NOMO-1 (cell line): Measurements from ENCODE around the gene ZNF202.
"Not testable (repeated sequence)": the region's sequence is repeated elsewhere in the genome, so short reads cannot be mapped to it uniquely, and the experiment has no call there.

Experiments
- DNase-seq, 2 experiments: peaks; one replicate each; lab custom pipeline; 2025; ENCODE audit not compliant: unreplicated experiment in 2 of 2; lab: John Stamatoyannopoulos, UW

Gene ZNF202

DNA sequence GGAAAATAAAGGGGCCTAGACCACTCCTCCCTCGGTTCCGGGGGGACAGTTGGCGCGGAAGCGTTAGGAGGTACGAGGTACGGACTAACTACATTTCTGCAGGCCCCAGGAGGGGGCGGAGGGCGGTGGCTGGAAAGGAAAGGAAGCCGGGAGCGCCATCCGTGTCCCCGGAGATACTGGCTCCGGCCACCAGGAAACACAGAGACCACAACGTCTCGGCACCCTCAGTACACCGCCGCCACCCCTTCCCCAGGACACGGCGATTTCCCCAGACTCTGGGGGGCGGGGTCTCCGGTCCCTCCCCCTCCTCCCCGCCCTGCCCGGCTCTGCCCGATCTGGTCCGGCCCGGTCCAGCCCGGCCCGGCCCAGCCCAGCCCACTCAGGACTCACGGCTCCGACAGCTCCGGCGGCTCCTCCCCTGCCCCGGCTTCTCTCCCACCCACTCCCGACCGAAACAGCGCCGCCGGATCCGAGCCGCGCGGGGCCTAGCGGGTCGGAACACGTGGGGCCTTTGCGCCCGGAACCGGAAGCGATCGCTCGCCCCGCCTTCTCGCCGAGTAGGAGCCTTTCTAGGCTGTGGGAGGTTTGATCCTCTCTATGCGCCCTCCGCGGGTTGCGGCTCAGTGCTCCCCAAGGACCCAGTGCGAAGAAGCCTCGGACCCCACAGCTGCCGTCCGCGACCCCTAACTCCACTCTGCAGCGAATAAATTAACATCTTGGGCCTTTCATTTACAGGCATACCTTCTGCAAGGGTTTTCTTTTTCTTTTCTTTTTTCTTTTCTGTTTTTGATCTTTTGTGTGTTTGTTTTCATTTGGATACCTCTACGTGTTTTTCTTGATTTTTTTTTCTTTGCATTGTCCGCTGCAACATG, at the start of gene ZNF202:
Gene ZNF202, minus strand, starts transcription at position 502 of the 872 bp plus-strand sequence. CDS start 10,772 bp downstream, outside the sequence.
- peak; percentile 78 to 90 for DNase-seq

DNA sequence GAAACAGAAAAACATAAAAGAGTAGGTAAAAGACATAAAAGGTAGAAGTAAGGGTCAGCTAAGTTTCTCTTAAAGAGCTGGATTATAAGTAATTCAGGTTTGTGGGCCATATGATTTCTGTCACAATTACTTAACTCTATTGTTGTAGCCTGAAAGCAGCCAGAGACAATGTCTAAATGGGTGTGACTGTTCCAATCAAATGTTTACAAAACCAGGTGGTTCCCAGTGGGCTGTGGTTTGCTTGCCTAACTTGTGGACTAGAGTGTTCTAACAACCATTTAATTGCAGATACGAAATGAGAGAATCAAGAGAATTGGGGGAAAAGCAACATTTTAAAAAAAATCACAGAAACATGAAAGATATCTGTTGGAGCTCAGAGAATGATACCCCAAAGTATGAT, 42.1 kb upstream of the ZNF202 start:
- DNase-seq, result no peak

DNA sequence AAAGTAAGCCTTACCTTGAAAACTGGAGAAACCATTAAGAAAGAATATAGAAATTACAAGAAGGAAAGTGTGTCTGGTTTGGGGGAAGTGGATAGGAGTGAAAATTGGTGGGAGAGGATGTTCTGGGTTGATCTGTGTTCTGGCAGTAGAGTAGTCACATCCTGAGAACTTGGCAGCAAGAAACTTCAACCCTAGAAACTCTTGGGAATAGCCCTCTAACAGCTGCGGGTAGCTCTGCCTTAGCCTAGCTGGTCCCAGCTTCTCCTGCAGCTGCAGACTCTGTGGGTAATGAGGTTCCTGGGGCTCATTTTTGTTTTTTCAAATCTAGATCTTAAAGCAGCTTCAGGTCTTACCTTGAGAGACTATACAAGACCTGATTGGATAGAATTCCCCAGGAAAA, 37.1 kb upstream of the ZNF202 start:
- DNase-seq, result no peak

DNA sequence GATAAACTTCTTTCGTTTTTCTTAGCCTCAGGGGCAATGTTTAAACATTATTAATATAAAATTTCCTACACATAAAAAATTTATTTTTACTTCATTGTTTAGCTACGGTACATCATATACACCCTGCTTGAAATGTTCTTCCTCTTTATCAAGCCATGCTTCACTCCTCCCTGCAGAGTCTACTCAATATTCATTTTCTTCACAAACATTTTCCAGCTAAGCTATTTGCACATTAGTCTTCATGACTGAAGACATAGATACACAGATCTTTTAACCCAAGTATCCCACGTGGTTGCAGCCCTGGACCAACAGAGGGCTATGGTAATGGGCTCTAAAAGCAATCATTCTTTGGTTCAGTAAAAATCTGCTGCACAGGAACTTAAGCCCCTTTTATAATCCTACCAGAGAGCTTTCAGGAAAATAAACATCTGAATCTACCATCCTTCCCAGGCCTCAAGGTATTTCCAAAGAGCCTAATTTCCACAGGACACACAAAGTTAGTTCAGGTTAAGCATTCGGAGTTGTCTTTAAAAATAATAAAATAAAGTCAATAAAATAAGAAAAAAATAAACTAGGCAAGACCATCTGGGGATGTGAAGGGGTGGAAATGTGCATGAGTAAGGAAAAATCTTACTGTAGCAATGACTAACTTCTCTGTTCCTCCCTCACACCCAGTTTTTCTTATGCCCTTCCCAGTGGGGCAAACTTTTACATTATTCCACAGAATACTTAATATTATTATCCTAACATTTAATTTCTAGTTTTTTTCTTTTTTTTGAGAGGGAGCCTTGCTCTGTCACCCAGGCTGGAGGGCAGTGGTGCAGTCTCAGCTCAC, 34.5 kb upstream of the ZNF202 start:
- no peak for DNase-seq

DNA sequence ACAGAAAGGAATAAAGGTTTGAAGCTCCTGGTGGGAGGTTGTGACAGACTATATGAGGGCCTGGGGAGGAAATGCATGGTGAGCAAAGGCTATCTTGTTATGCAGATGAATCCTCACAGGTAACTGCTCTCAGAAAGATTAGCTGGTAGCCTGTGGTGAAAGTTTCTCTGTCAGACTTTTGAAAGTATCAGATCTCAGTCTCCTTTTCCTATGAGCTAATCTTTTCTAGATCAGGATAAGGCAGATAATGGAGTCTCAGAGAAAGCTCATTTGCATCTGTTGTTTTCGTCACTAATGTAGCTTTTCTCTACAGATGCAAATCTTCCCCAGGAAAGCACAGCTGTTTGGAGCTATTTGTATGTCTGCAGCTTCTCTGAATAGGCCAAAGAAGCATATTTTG, 33.8 kb upstream of the ZNF202 start:
- no peak for DNase-seq

DNA sequence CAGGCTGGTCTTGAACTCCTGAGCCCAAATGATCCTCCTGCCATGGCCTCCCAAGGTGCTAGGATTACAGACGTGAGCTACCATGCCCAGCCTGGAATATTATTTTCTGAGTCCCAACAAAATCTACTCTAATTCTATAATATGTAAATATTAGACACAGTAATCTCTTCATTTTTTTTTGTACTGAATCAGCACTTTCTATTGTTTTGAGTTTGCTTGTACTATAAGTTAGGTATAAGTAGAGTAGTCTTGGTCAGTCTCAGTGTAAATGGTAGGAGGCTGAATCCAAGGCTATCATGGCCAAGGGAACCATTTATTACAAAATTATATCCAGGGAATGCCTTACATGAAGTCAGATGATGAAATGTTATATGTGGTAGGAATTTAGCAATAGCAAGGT, 32.5 kb upstream of the ZNF202 start:
- no peak for DNase-seq

DNA sequence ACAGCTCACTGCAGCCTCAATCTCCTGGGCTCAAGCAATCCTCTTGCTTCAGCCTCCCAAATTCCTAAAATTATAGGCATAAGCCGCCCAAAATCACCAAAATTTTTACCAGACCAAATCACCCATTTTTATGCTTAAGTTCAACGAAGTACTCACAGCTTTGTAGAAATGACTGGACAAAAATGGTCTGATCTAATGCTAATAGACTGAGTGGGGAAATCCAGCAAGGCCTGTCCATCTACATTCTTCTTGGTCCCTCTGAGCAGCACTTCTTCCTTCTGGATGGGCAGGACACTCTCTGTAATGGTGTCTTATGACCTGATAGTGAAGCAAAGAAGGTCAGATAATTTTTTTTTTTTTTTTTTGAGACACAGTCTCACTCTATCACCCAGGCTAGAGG, 31.6 kb upstream of the ZNF202 start:
- DNase-seq, result no peak

DNA sequence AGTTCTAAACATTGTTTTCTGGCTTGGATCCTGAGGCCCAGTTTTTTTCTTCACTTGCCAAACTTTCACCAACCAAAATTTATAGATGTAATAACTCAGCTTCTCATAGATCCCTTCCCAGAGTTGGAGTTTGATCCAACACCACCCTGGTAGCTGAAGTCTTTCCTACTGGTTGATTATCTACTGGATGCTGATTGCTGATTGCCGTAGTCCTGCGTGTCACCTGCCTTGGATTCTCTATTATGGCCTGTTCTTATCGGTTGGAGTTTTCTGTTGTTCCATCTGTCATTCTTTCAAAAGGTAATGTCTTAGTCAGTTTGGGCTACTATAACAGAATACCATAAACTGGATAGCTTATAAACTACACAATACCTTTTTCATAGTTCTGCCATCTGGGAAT, 30.2 kb upstream of the ZNF202 start:
- no peak for DNase-seq

DNA sequence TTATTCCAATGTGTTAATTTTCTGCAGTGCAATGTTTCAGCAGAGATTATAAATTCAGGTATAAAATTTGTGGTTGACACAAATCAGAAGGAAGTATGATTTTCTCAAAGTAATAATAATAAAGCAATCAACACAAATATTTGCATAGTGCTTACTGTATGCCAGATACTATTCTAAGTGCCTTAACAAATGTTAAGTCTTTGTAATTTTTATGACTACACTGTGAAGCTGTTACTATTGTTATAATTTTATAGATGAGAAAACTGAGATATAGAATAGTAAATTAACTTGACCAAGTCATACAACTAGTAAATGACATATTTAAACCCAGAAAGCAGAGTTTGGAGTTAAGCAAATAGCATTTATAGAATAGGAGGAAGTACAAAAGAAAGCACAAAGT, 29.3 kb upstream of the ZNF202 start:
- DNase-seq, result no peak

DNA sequence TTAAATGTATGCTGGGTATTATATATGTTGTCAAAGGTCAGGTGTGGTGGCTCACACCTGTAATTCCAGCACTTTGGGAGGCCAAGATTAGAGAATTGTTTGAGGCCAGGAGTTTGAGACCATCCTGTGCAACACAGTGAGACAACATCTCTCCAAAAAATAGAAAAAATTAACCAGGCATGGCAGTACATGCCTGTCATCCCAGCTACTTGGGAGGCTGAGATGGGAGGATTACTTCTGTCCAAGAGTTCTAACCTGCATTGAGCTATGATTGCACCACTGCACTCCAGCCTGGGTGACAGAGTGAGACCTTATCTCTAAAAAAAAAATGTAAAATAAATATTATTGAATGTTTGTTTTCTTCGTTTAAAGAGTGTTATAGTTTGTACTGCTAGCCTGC, 24.1 kb upstream of the ZNF202 start:
- no peak for DNase-seq

DNA sequence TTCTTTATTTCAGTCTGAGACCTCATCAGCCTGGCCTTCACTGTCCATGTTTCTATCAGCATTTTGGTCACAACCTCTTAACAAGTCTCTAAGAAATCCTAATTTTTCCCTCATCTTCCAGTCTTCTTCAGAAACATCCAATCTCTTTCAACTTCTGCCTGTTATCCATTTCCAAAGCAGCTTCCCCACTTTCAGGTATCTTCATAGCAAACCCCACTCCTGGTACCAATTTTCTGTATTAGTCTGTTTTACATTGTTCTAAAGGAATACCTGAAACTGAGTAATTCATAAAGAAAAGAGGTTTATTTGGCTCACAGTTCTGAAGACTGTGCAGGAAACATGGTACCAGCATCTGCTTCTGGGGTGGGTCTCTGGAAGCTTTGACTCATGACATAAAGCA, 21.0 kb upstream of the ZNF202 start:
- DNase-seq, result no peak

DNA sequence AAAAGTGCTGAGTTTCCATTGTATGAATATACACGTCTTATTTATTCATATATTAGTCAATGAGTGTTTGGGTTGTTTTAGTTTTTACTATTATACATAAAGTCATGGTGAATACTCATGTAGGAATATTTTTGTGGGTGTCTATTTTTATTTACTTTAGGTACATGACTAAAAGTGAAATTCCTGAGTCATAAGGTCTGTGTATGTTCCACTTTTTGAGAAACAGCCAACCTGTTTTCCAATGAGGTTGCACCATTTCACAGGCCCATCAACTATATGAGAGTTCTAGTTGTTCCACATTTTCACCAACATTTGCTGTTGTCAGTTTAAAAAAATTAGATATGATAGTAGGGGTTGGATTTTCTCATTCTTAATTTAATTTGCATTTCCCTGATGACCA, 19.4 kb upstream of the ZNF202 start:
- DNase-seq, result no peak

DNA sequence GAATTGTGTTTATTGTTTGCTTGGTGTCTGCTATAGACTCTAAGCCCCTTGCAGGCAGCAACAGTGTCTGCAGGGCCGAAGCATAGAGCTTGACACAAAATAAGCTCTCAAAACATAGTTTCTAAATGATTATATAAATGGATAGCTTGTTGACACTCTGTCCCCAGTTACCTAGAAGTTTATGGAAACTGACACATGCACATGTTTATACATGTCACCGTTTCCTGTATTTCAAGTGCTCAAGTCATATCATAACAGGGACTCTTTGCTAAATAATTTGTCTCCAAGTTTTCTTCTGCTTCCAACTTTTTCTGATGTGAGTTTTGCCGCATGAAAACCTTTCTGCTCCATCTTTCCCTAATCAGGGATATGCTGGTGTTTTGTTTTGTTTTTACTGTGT, 16.5 kb upstream of the ZNF202 start:
- DNase-seq, result no peak

DNA sequence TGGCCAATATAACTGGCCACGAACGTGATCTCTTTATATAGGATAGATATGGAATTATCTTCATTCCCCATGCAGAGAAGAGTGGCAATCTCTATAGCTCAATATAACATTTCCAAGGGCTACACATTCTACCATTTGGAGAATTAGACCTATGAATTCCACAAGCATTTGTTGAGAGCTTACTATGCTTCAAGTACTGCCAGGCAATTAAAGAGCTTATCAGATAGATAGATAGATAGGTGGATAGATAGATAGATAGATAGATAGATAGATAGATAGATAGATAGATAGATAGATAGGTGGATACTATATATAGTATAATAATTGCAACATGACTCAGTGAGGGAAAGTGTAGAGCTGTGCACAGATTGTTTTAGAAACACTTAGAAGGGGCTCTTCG, 14.4 kb upstream of the ZNF202 start:
- no peak for DNase-seq

DNA sequence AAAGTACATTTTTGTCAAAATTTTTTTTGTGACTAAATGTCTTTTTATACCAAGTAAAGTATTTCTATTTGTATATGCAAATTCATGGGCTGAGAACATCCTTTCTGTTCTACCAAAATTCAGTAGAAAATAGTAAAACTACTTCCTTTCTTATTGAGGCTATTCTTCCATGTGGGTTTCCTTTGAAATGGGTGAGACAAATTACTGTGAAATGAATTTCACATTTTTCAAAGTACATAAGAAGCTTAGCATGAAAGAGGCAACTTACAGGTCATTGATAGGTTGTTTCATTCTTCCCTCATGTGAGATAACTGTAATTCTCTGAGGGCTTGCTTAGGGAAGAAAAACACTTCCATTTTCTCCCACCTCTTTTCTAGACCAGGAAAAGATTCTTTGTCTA, 13.9 kb upstream of the ZNF202 start:
- DNase-seq, result no peak

DNA sequence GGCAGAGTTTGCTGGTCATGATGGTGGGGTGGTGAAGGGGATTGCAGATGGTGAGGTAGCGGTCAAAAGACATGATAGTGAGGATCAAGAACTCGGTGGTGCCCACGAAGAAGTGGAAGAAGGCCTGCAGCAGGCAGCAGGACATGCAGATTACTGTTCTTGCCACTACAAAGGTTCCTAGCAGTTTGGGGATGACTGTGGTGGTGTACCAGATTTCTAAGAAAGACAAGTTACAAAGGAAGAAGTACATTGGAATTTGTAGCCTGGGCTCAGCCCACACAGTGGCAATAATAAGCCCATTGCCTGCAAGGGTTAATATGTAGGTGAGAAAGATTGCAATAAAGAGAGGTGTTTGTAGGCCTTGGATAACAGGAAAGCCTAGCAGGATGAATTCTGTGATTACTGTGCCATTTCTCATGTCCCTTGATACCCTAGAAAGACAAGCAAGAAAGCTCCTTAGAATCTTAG, 12.7 kb upstream of the ZNF202 start, which contains the start of gene OR6X1:
Gene OR6X1, minus strand, starts transcription at position 418 of the 468 bp plus-strand sequence. Its CDS starts 0 bp downstream, at position 418.
- no peak for DNase-seq

DNA sequence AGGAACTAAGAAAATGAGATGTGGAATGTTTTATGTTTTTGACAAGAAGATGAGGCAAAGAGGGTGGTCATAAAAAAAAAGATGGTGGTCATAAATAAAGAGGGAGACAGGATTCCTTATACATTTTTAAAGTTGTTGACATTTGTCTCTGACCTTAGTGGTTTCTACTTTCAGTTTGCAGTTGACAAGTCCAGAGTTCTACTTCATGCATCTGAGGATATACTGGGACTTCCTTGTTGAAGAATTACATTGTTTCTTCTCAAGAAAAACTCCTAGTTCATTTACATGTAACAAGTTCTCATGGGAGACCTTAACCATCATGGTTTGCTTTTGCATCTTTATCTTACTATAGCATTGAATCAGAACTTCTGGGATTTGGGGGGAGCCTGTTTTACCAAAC, 11.7 kb upstream of the ZNF202 start:
- DNase-seq, result no peak

DNA sequence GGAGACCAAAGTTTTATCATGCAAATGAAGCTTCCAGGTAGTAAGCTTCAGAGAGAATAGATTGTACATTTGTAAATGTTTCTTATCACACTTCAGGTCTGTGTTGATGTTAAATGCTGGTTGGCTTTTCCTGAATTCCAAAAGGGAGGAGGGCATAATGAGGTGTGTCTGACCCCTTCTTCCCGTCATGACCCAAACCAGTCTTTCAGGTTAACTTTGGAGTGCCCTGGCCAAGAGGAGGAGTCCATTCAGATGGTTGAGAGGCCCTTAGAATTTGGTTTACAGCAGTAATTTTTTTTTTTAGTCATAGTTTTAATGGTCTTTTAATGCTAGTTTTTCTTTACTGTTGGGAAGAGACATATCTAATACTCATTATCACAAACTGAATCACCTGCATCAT, 10.3 kb upstream of the ZNF202 start:
- DNase-seq, result no peak

DNA sequence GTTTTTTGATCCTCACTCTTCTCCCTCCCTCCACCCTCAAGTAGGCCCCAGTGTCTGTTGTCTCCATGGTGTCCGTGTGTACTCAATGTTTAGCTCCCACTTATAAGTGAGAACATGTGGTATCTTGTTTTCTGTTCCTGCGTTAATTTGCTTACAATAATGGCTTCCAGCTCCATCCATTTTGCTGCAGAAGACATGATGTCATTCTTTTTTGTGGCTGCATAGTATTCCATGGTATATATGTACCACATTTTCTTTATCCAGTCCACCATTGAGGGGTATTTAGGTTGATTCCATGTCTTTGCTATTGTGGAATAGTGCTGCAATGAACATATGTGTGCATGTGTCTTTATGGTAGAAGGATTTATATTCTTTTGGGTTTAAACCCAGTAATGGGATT, 6.9 kb upstream of the ZNF202 start:
- DNase-seq, result not testable (repeated sequence)

DNA sequence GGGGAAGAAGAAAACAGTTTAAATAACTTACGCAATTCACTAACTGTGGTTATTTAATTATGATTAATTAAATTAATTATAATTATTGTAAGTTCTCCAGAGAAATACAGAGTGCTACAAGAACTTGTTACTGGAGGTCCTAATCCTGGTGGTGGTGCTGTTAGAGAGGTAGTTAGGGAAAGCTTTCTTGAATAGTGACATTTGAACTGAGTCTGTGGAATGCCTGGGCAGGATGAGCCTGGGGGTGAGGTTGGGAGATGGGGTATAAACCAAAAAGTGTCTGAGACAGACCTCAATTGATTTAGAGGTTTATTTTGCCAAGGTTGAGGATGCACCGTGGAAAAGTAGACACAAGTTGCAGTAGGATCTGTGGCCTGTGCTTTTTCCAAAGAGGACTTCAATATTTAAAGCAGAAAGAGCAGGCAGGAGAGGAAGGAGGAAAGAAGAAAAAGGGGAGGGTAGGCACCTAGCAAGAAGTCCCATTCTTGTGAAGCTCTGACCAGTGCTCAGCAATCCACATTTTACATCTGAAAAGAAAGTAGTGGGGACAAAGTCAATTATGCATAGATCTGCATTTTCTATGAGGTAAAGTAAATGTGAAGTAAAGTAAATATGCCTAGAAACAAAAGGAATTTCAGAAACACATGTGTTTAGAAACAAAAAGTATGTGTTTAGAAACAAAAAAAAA, 4.4 kb upstream of the ZNF202 start:
- no peak for DNase-seq

DNA sequence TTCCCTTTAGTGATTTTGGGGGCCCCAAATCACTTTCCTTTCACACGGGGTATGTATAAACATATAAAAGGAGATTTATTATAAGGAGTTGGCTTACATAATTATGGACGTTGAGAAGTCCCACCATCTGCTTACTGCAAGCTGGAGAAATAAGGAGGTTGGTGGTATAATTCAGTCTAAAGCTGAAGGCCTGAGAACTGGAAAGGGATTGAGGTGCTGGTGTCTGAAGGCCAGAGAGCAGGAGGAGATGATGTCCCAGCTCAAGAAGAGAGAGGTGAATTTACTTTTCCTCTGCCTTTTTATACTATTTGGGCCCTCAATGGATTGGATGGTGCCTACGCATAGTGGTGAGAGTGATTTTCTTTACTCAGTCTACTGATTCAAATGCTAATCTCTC, 1.3 kb upstream of the ZNF202 start:
- no peak for DNase-seq
